AG09319 (cell line): ENCODE data around the gene SPATS2L.

Experiments used
- DNase-seq: peaks from one replicate; pipeline ENCODE4 v3.0.0-alpha.2; 2010; ENCODE audit warnings: low read depth; ENCODE audit errors: extremely low read depth
- CTCF ChIP-seq: IDR thresholded peaks from 2 replicates; pipeline ENCODE4 v1.5.1; 2011; ENCODE audit warnings: low read depth, mild to moderate bottlenecking, inconsistent platforms, low read length, moderate library complexity

Gene SPATS2L

DNA sequence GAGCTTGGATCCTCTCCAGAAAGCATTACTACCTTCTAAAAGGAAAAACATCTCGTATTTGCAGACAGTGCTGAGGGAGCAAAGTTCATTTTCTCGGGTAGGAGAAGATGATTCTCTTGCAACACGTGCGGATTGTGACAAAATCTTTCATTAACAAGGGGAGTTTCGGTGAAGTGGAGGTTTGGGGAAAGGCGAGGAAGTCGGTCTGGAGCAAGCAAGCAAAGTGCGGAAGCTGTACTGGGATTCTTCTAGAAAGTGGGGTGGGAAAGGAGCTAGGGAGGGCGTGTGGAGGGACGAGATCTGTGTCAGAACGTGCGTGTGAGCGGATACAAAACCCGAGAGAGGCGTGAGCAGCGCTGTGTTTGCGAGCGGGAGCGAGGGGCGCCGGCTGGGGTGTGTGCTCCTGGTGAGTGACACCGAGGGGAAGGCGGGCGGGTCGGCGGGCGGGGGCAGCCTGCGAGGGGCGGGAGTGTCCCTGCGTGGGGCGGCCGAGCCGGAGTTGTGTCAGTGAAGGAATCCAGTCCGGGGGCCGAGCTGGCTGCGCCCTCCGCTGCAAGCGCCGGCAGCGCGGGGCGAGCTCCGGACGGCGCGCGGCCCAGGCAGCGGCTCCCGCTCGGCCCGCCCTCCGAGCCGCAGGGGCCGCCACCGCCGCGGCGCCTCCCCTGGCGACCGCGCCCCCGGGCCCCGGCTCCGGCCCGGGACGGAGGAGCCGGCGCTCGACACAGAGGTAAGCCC lies at the start of gene SPATS2L:
Gene SPATS2L, plus strand, starts transcription at position 498 of the 735 bp plus-strand sequence. CDS start 82,552 bp downstream, outside the sequence.
- DNase-seq = peak; percentile 74
- no peak for TF ChIP-seq CTCF

DNA sequence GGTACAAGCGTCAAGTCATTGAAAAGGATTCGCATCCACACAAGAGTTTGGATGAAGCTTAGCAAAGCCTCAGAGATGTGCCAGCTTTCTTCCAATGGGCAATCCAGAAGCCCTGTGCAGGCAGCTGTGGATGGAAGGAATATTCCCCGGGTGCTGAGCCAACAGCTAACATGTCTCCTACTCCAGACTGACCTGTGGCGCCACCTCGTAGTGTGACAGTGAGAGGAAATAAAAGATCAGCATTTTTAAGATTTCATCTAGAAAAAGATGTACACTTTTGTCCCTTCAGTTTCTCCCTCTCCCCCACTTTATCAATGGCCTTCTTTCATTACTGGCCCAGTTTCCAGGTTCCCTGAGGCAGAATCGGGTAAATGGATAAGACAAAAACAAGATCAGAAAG lies 48.9 kb upstream of the SPATS2L start:
- TF ChIP-seq CTCF = no peak
- DNase-seq = no peak

GRCh38 chr2:200258081-200258480 lies 48.4 kb upstream of the SPATS2L start:
- no peak for TF ChIP-seq CTCF
- DNase-seq = no peak

DNA sequence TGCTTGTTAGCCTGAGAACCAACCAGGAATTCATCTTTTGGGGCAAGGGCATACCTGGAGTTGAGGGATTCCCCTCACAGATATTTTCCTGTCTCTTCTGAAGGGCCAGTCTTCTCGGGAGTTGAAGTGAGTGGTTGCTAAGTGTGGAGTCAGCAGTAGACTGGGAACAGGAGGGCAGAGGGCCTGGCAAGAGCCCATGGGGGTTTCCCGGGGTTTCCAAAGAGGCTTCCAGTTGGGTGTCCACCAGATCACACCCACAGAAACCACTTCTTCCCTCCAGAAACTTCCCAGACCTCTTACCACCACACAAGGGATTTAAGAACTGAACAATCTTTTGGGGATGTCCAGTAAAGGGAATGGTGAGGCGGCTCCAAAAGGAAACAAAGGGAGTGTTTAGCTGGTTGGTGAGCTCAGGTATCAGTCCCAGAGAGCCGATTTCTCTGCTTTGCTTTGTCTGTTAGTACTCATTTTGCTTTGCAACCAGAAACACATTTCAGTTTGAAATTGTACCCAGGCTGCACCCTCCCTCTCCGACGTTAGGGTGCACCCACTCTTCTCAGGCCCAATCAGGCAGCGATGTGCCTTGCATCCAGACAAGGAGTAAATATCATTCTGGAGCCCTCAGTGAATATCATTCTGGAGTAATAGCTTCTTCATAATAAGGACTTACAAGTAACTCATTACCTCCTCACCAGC lies 47.5 kb upstream of the SPATS2L start:
- DNase-seq = no peak
- TF ChIP-seq CTCF = no peak

DNA sequence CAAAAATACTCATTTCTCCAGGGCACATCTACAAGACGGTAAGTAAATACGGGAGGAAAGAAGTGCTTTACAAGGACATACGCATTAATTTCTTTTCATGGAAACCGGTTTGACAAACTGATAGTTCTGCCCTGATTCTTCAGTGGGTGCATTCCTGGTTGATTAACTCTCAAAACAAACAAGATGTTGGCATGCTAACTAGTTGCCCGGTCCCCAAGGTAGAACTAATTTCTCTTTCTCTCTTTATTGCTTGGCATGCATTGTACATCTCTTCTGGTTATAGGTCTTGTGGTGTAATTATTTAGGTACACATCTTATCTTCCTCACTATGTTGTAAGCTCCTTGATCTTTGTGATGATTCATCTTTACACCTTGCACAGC lies 46.9 kb upstream of the SPATS2L start:
- no peak for TF ChIP-seq CTCF
- no peak for DNase-seq

- no peak for DNase-seq
- no peak for TF ChIP-seq CTCF
Measured at GRCh38 chr2:200262047-200262446, 44.4 kb upstream of the SPATS2L start.

GRCh38 chr2:200263279-200263678 lies 43.2 kb upstream of the SPATS2L start:
- DNase-seq = no peak
- TF ChIP-seq CTCF = no peak
